Lower lobe of right lung (tissue), 2 donors: ENCODE measurements around the gene NRXN3. TPM values are rescaled to one million over a fixed set of nuclear protein-coding genes. Genes with fewer than 3 reads are reported as not detected.
"Not testable (repeated sequence)": the region's sequence is repeated elsewhere in the genome, so short reads cannot be mapped to it uniquely, and the experiment has no call there.

Source experiments
- ATAC-seq, 2 donors: fragments of 200-7000 bp; cut with Tn5 transposase; one replicate each; pipeline ENCODE4 v1.9.1; 2020 to 2022; ENCODE audit warnings: mild to moderate bottlenecking in 2 of 2, moderate library complexity in 2 of 2
- DNase-seq: peaks from one replicate; pipeline ENCODE4 v3.0.0-alpha.2; 2020
- H3K27ac ChIP-seq: fragments of 200-600 bp; one replicate; pipeline ENCODE4 v1.8.0; 2022
- H3K27me3 ChIP-seq: fragments of 200-600 bp; one replicate; pipeline ENCODE4 v1.8.0; 2022; ENCODE audit warnings: low read depth
- H3K36me3 ChIP-seq: fragments of 200-600 bp; one replicate; pipeline ENCODE4 v1.8.0; 2022; ENCODE audit warnings: mild to moderate bottlenecking
- H3K4me1 ChIP-seq: fragments of 200-600 bp; one replicate; pipeline ENCODE4 v1.8.0; 2022
- H3K4me3 ChIP-seq: fragments of 200-600 bp; one replicate; pipeline ENCODE4 v1.8.0; 2022; ENCODE audit warnings: mild to moderate bottlenecking
- H3K9me3 ChIP-seq: fragments of 200-600 bp; one replicate; pipeline ENCODE4 v1.8.0; 2022
- intact Hi-C: fragments of 100-400 bp; cut with DNase I; formaldehyde crosslinking; loops from one replicate; pipeline ENCODE4 v1.11.0; 2022
- total RNA-seq: library from RNA; stranded (reverse); fragmentation: NEBNext Ultra II Directional; extraction: Animal tissue kit (Norgen Biotek cat#: 25700); gene quantifications from one replicate; pipeline ENCODE4 v1.2.1, GENCODE V29; 2021
- TF ChIP-seq, protein P1 (sequence below): fragments of 200-600 bp; IDR thresholded peaks from one replicate; pipeline ENCODE4 v1.8.0; 2022; ENCODE audit warnings: antibody characterized with exemption, mild to moderate bottlenecking
- donor health status: DM: no; HTN: yes; CAD: no; lungs with severe emphysema.

The NRXN3 gene
- total RNA-seq, 1 donor from 2014 or later: 9.0 TPM

GRCh38 chr14:79103764-79104163 is 933.6 kb downstream of the NRXN3 start:
- H3K4me3 ChIP-seq: no peak overlapping the region
- TF ChIP-seq, protein P1, sequence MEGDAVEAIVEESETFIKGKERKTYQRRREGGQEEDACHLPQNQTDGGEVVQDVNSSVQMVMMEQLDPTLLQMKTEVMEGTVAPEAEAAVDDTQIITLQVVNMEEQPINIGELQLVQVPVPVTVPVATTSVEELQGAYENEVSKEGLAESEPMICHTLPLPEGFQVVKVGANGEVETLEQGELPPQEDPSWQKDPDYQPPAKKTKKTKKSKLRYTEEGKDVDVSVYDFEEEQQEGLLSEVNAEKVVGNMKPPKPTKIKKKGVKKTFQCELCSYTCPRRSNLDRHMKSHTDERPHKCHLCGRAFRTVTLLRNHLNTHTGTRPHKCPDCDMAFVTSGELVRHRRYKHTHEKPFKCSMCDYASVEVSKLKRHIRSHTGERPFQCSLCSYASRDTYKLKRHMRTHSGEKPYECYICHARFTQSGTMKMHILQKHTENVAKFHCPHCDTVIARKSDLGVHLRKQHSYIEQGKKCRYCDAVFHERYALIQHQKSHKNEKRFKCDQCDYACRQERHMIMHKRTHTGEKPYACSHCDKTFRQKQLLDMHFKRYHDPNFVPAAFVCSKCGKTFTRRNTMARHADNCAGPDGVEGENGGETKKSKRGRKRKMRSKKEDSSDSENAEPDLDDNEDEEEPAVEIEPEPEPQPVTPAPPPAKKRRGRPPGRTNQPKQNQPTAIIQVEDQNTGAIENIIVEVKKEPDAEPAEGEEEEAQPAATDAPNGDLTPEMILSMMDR: no peak
- H3K4me1 ChIP-seq: no peaks in the 10 kb centered on the region
- DNase-seq: no peak
- H3K36me3 ChIP-seq: no peaks in the 10 kb centered on the region
- ATAC-seq: no peak
- H3K27me3 ChIP-seq: no peaks in the 10 kb centered on the region
- no peak overlapping the region for H3K27ac ChIP-seq
- no peaks in the 10 kb centered on the region for H3K9me3 ChIP-seq
- intact Hi-C loops: no loop called here

GRCh38 chr14:79110564-79110963 is 940.4 kb downstream of the NRXN3 start:
- H3K4me1 ChIP-seq, H3K4me3 ChIP-seq, intact Hi-C loops, H3K9me3 ChIP-seq, ATAC-seq, H3K27ac ChIP-seq, DNase-seq, H3K36me3 ChIP-seq, H3K27me3 ChIP-seq: not testable (repeated sequence)

DNA sequence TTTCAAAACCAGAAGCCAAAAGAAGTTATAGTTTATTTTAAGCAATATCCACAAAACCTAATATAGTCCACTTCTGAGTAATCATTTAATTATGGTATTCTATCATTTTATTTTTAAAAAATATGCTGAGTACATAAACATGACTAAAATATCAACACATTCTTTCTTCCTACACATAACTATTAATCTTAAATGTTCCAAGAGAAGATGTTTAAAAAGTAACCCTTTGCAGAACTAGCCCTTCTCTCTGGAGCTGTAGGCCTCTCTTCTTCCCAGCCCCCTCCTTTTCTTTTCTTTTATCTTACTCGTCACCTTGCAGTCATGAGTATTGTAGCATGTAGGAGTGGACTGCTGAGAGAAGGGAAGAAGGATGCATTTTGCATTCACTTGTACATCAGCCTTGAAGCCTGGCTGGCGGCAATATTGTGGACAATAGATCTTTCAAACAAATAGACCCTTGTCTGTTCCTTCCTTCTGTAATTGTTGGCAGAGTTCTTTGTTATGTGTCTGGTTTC is 941.9 kb downstream of the NRXN3 start:
- Histone ChIP-seq H3K36me3 (no peaks in the 10 kb centered on the region), H3K4me3 (no peak overlapping the region), H3K27me3 (no peaks in the 10 kb centered on the region), H3K27ac (no peak overlapping the region), H3K9me3 (no peaks in the 10 kb centered on the region), H3K4me1 (no peaks in the 10 kb centered on the region)
- DNase-seq: no peak
- no peak for ATAC-seq
- TF ChIP-seq, protein P1: no peak
- intact Hi-C loops: no loop called here

DNA sequence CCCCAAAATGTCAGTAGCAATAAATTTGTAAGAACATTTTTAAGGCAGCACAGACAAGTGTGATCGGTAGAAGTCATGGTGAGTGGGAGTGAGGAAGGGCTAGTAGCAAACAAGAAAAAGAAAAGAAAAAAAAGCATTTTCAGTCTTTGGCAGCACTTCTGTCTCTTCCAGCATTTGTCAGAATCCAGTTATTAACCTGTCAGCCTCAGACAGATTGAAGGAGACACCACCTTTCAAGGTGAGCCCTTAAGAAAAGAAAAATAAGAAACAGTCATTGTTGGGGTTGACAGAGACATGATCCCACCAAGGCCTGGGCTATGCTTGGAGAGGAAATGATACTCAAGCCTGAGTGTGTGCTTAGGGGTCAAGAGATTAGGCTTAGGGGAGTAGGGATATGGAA is 947.4 kb downstream of the NRXN3 start:
- H3K9me3 ChIP-seq: no peaks in the 10 kb centered on the region
- intact Hi-C loops: no loop called here
- no peak for DNase-seq
- no peaks in the 10 kb centered on the region for H3K4me1 ChIP-seq
- no peaks in the 10 kb centered on the region for H3K36me3 ChIP-seq
- no peak for ATAC-seq
- TF ChIP-seq, protein P1: no peak
- H3K27ac ChIP-seq: no peak overlapping the region
- no peaks in the 10 kb centered on the region for H3K27me3 ChIP-seq
- H3K4me3 ChIP-seq: no peak overlapping the region

DNA sequence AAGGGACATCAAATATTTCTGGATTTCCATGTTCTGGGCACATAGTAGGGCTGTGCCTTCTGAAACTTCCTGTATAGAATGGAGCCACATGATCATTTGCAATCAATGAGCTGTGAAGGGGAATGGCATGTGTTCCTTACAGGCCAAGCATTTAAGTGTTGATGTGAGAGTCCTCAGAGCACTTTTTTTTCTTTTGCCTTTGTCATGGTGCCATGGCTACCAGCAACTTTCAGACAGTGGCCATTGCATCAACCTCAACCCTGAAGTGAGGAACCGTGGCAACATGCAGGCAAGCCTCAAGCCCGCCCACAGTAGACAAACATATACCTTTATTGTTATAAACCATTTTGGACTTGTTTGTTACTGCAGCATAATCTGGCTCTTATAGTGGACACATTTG is 948.1 kb downstream of the NRXN3 start:
- Histone ChIP-seq H3K36me3 (no peaks in the 10 kb centered on the region), H3K27me3 (no peaks in the 10 kb centered on the region), H3K4me1 (no peaks in the 10 kb centered on the region), H3K4me3 (no peak overlapping the region), H3K27ac (no peak overlapping the region), H3K9me3 (no peaks in the 10 kb centered on the region)
- DNase-seq (no peak), ATAC-seq (no peak)
- intact Hi-C loops: no loop called here
- TF ChIP-seq, protein P1: no peak

GRCh38 chr14:79134361-79134760 is 964.2 kb downstream of the NRXN3 start:
- H3K9me3 ChIP-seq: no peaks in the 10 kb centered on the region
- no peaks in the 10 kb centered on the region for H3K36me3 ChIP-seq
- TF ChIP-seq, protein P1: no peak
- no peak overlapping the region for H3K4me3 ChIP-seq
- intact Hi-C loops: no loop called here
- no peaks in the 10 kb centered on the region for H3K27me3 ChIP-seq
- DNase-seq (no peak), ATAC-seq (no peak)
- H3K27ac ChIP-seq: no peak overlapping the region
- no peaks in the 10 kb centered on the region for H3K4me1 ChIP-seq
